GM23338 (cell line): ENCODE data around the gene BMPER. TPM values are rescaled to one million over a fixed set of nuclear protein-coding genes. Genes with fewer than 3 reads are reported as not detected.

Experiments used
- POLR2AphosphoS5 ChIP-seq: IDR thresholded peaks from 2 replicates; pipeline ENCODE4 v1.6.1; 2016; ENCODE audit warnings: antibody characterized with exemption, low read depth
- STAT1 ChIP-seq: IDR thresholded peaks from one replicate; pipeline ENCODE4 v1.6.1; 2016; ENCODE audit warnings: antibody characterized with exemption; ENCODE audit not compliant: unreplicated experiment
- ZNF331 ChIP-seq: fragments of 250-450 bp; sonication (Bioruptor Pico); IDR thresholded peaks from 2 replicates; pipeline ENCODE4 v1.5.0; 2020; ENCODE audit warnings: low read depth, mild to moderate bottlenecking, moderate library complexity
- polyA plus RNA-seq: library from polyadenylated mRNA; unstranded; fragments of >200 nt; fragmentation: Nextera tagmentation; extraction: Ambion mirVana; gene quantifications from 2 replicates; pipeline ENCODE4 v1.2.1, GENCODE V29; 2016
- total RNA-seq: library from RNA; depleted of rRNA; stranded (reverse); fragments of >200 nt; shearing (Covaris generic); gene quantifications from 2 replicates; pipeline ENCODE4 v1.2.3, GENCODE V29; 2014
- TF ChIP-seq, protein P1 (sequence below): fragments of 250-450 bp; sonication (Bioruptor Pico); IDR thresholded peaks from 2 replicates; pipeline ENCODE4 v1.5.0; 2020; ENCODE audit warnings: mild to moderate bottlenecking, moderate library complexity
- TF ChIP-seq, protein P2 (sequence below), 2 experiments: fragments of 200-600 bp in 1 of 2; sonication (generic) in 1 of 2; conservative IDR thresholded peaks; 2 replicates each; pipeline versions ENCODE4 v1.5.1 to v1.6.1; 2016 to 2017; ENCODE audit warnings: antibody characterized with exemption in 2 of 2, low read depth in 2 of 2, mild to moderate bottlenecking in 2 of 2, moderate library complexity in 1 of 2
- TF ChIP-seq, protein P3 (sequence below): IDR thresholded peaks from one replicate; pipeline ENCODE4 v1.6.1; 2018; ENCODE audit warnings: antibody characterized with exemption; ENCODE audit not compliant: unreplicated experiment

Gene BMPER
- total and polyA plus RNA-seq, 2 experiments from 2014 or later, result 0.53 to 1.4 TPM

DNA sequence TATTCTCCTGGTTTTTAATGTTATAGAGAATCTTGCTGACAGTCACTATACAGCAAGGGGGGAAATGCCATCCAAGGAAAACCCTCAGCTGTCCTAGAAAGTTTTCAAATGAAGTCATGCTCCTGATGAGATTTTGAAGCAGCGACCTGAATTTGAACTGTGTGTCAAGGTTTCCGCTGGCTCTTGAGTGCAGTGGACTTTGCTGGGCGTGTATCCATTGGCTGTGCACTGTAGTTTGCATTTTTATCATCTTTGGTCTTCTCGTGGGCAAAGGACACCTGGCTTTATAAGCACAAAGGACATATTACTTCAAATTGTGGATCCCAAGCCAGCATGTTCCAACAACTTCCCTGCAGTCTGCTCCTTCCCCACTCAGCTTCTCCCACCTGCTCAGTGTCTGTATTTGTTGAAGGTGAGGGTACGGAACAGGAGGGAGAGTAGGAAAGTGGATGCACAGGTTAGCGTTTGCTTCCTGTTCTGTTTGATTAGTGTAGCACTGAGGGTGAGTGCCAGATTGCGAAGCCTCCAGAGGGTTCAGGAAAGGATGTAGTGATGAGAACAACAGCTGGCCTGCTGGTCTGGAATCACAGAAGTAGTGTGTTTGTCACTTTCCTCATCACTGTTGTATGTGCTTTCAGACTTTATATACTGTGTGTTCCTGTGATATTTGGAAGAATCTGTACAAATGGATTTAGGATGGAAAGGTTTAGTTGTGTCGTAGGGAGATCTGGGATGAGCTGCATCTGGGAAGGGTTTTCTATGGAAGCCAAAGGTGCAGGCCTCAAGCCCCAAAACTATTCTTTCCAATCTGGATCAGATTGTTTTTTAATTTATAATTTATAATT lies 204.8 kb downstream of the BMPER start (continued):
- TF ChIP-seq, protein P1, sequence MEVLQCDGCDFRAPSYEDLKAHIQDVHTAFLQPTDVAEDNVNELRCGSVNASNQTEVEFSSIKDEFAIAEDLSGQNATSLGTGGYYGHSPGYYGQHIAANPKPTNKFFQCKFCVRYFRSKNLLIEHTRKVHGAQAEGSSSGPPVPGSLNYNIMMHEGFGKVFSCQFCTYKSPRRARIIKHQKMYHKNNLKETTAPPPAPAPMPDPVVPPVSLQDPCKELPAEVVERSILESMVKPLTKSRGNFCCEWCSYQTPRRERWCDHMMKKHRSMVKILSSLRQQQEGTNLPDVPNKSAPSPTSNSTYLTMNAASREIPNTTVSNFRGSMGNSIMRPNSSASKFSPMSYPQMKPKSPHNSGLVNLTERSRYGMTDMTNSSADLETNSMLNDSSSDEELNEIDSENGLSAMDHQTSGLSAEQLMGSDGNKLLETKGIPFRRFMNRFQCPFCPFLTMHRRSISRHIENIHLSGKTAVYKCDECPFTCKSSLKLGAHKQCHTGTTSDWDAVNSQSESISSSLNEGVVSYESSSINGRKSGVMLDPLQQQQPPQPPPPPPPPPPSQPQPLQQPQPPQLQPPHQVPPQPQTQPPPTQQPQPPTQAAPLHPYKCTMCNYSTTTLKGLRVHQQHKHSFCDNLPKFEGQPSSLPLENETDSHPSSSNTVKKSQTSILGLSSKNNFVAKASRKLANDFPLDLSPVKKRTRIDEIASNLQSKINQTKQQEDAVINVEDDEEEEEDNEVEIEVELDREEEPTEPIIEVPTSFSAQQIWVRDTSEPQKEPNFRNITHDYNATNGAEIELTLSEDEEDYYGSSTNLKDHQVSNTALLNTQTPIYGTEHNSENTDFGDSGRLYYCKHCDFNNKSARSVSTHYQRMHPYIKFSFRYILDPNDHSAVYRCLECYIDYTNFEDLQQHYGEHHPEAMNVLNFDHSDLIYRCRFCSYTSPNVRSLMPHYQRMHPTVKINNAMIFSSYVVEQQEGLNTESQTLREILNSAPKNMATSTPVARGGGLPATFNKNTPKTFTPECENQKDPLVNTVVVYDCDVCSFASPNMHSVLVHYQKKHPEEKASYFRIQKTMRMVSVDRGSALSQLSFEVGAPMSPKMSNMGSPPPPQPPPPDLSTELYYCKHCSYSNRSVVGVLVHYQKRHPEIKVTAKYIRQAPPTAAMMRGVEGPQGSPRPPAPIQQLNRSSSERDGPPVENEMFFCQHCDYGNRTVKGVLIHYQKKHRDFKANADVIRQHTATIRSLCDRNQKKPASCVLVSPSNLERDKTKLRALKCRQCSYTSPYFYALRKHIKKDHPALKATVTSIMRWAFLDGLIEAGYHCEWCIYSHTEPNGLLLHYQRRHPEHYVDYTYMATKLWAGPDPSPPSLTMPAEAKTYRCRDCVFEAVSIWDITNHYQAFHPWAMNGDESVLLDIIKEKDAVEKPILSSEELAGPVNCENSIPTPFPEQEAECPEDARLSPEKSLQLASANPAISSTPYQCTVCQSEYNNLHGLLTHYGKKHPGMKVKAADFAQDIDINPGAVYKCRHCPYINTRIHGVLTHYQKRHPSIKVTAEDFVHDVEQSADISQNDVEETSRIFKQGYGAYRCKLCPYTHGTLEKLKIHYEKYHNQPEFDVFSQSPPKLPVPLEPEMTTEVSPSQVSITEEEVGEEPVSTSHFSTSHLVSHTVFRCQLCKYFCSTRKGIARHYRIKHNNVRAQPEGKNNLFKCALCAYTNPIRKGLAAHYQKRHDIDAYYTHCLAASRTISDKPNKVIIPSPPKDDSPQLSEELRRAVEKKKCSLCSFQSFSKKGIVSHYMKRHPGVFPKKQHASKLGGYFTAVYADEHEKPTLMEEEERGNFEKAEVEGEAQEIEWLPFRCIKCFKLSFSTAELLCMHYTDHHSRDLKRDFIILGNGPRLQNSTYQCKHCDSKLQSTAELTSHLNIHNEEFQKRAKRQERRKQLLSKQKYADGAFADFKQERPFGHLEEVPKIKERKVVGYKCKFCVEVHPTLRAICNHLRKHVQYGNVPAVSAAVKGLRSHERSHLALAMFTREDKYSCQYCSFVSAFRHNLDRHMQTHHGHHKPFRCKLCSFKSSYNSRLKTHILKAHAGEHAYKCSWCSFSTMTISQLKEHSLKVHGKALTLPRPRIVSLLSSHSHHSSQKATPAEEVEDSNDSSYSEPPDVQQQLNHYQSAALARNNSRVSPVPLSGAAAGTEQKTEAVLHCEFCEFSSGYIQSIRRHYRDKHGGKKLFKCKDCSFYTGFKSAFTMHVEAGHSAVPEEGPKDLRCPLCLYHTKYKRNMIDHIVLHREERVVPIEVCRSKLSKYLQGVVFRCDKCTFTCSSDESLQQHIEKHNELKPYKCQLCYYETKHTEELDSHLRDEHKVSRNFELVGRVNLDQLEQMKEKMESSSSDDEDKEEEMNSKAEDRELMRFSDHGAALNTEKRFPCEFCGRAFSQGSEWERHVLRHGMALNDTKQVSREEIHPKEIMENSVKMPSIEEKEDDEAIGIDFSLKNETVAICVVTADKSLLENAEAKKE, result no peak
- TF ChIP-seq STAT1 (no peak), ZNF331 (no peak), POLR2AphosphoS5 (no peak)
- TF ChIP-seq, protein P2, sequence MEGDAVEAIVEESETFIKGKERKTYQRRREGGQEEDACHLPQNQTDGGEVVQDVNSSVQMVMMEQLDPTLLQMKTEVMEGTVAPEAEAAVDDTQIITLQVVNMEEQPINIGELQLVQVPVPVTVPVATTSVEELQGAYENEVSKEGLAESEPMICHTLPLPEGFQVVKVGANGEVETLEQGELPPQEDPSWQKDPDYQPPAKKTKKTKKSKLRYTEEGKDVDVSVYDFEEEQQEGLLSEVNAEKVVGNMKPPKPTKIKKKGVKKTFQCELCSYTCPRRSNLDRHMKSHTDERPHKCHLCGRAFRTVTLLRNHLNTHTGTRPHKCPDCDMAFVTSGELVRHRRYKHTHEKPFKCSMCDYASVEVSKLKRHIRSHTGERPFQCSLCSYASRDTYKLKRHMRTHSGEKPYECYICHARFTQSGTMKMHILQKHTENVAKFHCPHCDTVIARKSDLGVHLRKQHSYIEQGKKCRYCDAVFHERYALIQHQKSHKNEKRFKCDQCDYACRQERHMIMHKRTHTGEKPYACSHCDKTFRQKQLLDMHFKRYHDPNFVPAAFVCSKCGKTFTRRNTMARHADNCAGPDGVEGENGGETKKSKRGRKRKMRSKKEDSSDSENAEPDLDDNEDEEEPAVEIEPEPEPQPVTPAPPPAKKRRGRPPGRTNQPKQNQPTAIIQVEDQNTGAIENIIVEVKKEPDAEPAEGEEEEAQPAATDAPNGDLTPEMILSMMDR (conservative IDR thresholded peaks at IDR 0.05; ENCODE audit: low read depth in 2 of 2), result no peak
- TF ChIP-seq, protein P3, sequence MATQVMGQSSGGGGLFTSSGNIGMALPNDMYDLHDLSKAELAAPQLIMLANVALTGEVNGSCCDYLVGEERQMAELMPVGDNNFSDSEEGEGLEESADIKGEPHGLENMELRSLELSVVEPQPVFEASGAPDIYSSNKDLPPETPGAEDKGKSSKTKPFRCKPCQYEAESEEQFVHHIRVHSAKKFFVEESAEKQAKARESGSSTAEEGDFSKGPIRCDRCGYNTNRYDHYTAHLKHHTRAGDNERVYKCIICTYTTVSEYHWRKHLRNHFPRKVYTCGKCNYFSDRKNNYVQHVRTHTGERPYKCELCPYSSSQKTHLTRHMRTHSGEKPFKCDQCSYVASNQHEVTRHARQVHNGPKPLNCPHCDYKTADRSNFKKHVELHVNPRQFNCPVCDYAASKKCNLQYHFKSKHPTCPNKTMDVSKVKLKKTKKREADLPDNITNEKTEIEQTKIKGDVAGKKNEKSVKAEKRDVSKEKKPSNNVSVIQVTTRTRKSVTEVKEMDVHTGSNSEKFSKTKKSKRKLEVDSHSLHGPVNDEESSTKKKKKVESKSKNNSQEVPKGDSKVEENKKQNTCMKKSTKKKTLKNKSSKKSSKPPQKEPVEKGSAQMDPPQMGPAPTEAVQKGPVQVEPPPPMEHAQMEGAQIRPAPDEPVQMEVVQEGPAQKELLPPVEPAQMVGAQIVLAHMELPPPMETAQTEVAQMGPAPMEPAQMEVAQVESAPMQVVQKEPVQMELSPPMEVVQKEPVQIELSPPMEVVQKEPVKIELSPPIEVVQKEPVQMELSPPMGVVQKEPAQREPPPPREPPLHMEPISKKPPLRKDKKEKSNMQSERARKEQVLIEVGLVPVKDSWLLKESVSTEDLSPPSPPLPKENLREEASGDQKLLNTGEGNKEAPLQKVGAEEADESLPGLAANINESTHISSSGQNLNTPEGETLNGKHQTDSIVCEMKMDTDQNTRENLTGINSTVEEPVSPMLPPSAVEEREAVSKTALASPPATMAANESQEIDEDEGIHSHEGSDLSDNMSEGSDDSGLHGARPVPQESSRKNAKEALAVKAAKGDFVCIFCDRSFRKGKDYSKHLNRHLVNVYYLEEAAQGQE, result no peak
